ENCODE data around the gene KCNMB3.

KCNMB3 gene

DNA sequence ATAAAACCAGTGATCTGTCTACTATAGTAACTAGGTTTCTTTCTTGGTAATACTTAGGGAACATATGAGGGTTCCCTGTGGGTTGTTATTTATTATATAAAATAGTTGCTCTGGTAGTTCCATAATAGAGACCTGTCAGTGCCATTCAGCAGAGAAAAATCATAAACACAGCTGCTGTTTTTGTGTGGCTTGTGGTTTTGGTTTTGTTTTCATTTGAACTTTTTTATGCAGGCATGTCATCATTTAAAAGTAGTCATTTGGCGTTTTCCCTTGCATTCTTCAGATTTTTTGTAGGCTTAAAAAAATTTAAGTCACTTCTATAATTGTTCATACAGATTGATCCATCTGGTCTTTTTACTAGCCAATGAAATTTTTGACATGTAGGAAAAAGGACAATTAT lies 54.8 kb downstream of the KCNMB3 start:
- no peak overlapping the region for H3K4me3 Mint-ChIP-seq
- peaks cover 25% of the 10 kb centered on the region for H3K4me1 Mint-ChIP-seq
- H3K9me3 Mint-ChIP-seq = no peaks in the 10 kb centered on the region
- peak overlapping the region; percentile 69 for H3K27ac Mint-ChIP-seq
- peaks cover 14% of the 10 kb centered on the region for H3K36me3 Mint-ChIP-seq
- H3K27me3 Mint-ChIP-seq = no peaks in the 10 kb centered on the region
- peak; percentile 39 for DNase-seq
- CTCF ChIA-PET = interaction anchor here (0.7 kb wide), 1 partner anchor 643 kb away, joined by 7 read pairs; no protein-coding TSS in a partner anchor

DNA sequence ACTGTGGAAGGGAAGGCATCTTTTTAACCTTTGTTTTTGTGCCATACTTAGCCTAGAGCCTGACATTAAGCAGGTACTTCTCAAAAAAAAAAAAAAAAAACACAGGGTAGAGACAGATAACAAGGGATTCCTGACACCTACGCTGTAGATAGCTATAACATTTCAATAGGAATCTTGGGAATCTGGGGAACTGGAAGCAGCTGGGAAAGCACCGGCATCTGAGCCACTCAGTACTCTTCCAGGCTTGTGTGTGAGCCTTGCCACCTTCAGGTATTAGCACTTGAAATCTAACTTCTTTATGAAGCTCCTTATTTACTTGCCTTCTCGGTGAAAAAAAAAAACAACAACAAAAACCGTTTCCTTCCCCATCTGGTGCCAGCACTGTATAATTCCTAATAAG lies 56.0 kb downstream of the KCNMB3 start:
- no peak for DNase-seq
- Mint-ChIP-seq H3K4me1 (peaks cover 25% of the 10 kb centered on the region), H3K27ac (no peak overlapping the region), H3K4me3 (no peak overlapping the region), H3K27me3 (no peaks in the 10 kb centered on the region), H3K36me3 (peaks cover 9% of the 10 kb centered on the region), H3K9me3 (no peaks in the 10 kb centered on the region)
- CTCF ChIA-PET = interaction anchor here (0.6 kb wide), 2 partner anchors 46 to 73 kb away, joined by 3 read pairs; no protein-coding TSS in a partner anchor
